A549 (cell line): ENCODE results near the gene RBM39. TPM values are rescaled to one million over a fixed set of nuclear protein-coding genes. Genes with fewer than 3 reads are reported as not detected.
"Not testable (repeated sequence)": the region's sequence is repeated elsewhere in the genome, so short reads cannot be mapped to it uniquely, and the experiment has no call there.

Experiments used
- ATAC-seq, 2 experiments: fragments of 200-7000 bp in 1 of 2; fragments of >200 bp in 1 of 2; cut with Nextera tagmentation in 1 of 2; cut with Tn5 transposase in 1 of 2; 3 replicates each; pipeline versions ENCODE4 v1.8.0 to v1.9.1; 2018 to 2020; ENCODE audit warnings: mild to moderate bottlenecking in 1 of 2, moderate library complexity in 1 of 2
- CTCF ChIA-PET: fragments of 300-600 bp; sonication (Branson Sonifier 250); formaldehyde crosslinking; extraction: SDS; loops from one replicate; lab custom pipeline; 2021; ENCODE audit warnings: antibody characterized with exemption, inconsistent platforms; lab: Yijun Ruan, JAX
- POLR2A ChIA-PET: fragments of 350-600 bp; formaldehyde crosslinking; extraction: SDS; loops from one replicate; lab custom pipeline; 2021; ENCODE audit warnings: antibody characterized with exemption, inconsistent platforms; lab: Yijun Ruan, JAX
- DNase-seq, 2 experiments: peaks; one replicate each; pipeline versions ENCODE4 v3.0.0 to v3.0.0-alpha.2; 2011 to 2016; ENCODE audit warnings: low read depth in 1 of 2, low spot score in 1 of 2
- FAIRE-seq: peaks from 2 replicates; lab custom pipeline; 2011; peaks lifted over from hg19 to GRCh38; lab: Jason Lieb, UNC
- H3K27ac ChIP-seq, 2 experiments: fragments of >200 bp; sonication (Bioruptor Twin); formaldehyde crosslinking; 3 replicates each; pipeline ENCODE4 v1.5.1; 2016 to 2017
- H3K4me1 ChIP-seq: fragments of >200 bp; sonication (Bioruptor Twin); formaldehyde crosslinking; 3 replicates; pipeline ENCODE4 v1.6.1; 2016
- H3K4me2 ChIP-seq: fragments of >200 bp; sonication (Bioruptor Twin); formaldehyde crosslinking; 3 replicates; pipeline ENCODE4 v1.6.1; 2016
- H3K4me3 ChIP-seq: fragments of >200 bp; sonication (Bioruptor Twin); formaldehyde crosslinking; 3 replicates; pipeline ENCODE4 v1.5.1; 2016
- H3K9me3 ChIP-seq: fragments of >200 bp; sonication (Bioruptor Twin); formaldehyde crosslinking; 3 replicates; pipeline ENCODE4 v1.6.1; 2016
- BCL3 ChIP-seq: fragments of >200 bp; sonication (Bioruptor Twin); formaldehyde crosslinking; IDR thresholded peaks from 3 replicates; pipeline ENCODE4 v1.6.1; 2016
- BHLHE40 ChIP-seq: IDR thresholded peaks from 2 replicates; pipeline ENCODE4 v1.6.1; 2012; ENCODE audit warnings: low read depth, low read length, inconsistent platforms
- CBX2 ChIP-seq: fragments of 200-600 bp; sonication (generic); IDR thresholded peaks from 2 replicates; pipeline ENCODE4 v1.6.1; 2016; ENCODE audit warnings: low read depth, mild to moderate bottlenecking, borderline replicate concordance
- CEBPB ChIP-seq, 2 experiments: fragments of >200 bp in 1 of 2; sonication (Bioruptor Twin) in 1 of 2; formaldehyde crosslinking in 1 of 2; IDR thresholded peaks; 2 replicates each; pipeline ENCODE4 v1.6.1; 2012 to 2016
- CHD4 ChIP-seq: fragments of 200-600 bp; sonication (generic); IDR thresholded peaks from 2 replicates; pipeline ENCODE4 v1.6.1; 2016; ENCODE audit warnings: antibody characterized with exemption, mild to moderate bottlenecking, borderline replicate concordance
- EHF ChIP-seq: fragments of 250-450 bp; sonication (Bioruptor Pico); IDR thresholded peaks from 2 replicates; pipeline ENCODE4 v1.5.0; 2020; ENCODE audit warnings: mild to moderate bottlenecking
- ELK1 ChIP-seq: fragments of 150-350 bp; IDR thresholded peaks from 2 replicates; pipeline ENCODE4 v1.6.1; 2014; ENCODE audit warnings: low read depth, mild to moderate bottlenecking, low read length
- GATA3 ChIP-seq: IDR thresholded peaks from 2 replicates; pipeline ENCODE4 v1.6.1; 2012; ENCODE audit warnings: borderline replicate concordance
- HEYL ChIP-seq: fragments of 250-450 bp; sonication (Bioruptor Pico); IDR thresholded peaks from 2 replicates; pipeline ENCODE4 v1.8.0; 2021; ENCODE audit warnings: mild to moderate bottlenecking, moderate library complexity
- HOXB13 ChIP-seq: fragments of 250-450 bp; sonication (Bioruptor Pico); IDR thresholded peaks from 2 replicates; pipeline ENCODE4 v1.5.0; 2020; ENCODE audit warnings: low read depth, mild to moderate bottlenecking, moderate library complexity
- PHF8 ChIP-seq: fragments of 200-600 bp; sonication (generic); IDR thresholded peaks from 2 replicates; pipeline ENCODE4 v1.6.1; 2016; ENCODE audit warnings: low read depth, mild to moderate bottlenecking, antibody characterized with exemption, moderate library complexity, borderline replicate concordance
- POLR2AphosphoS2 ChIP-seq: conservative IDR thresholded peaks from 2 replicates; pipeline ENCODE4 v1.6.1; 2012; ENCODE audit warnings: low read length, improper control_type of control experiment, inconsistent platforms
- RCOR1 ChIP-seq: fragments of 150-350 bp; IDR thresholded peaks from 2 replicates; pipeline ENCODE4 v1.6.1; 2014; ENCODE audit warnings: antibody characterized with exemption, low read length, low read depth
- RFX5 ChIP-seq: fragments of 450-650 bp; IDR thresholded peaks from 2 replicates; pipeline ENCODE4 v1.7.1; 2014; ENCODE audit warnings: antibody characterized with exemption, mild to moderate bottlenecking, moderate library complexity
- SREBF2 ChIP-seq: fragments of 450-650 bp; IDR thresholded peaks from 2 replicates; pipeline ENCODE4 v1.6.1; 2014; ENCODE audit warnings: mild to moderate bottlenecking, moderate library complexity
- USF2 ChIP-seq: fragments of 450-650 bp; IDR thresholded peaks from 2 replicates; pipeline ENCODE4 v1.6.1; 2014; ENCODE audit warnings: antibody characterized with exemption
- ZNF302 ChIP-seq: fragments of 250-450 bp; sonication (Bioruptor Pico); IDR thresholded peaks from 2 replicates; pipeline ENCODE4 v1.9.0; 2021; ENCODE audit warnings: inconsistent platforms, mild to moderate bottlenecking, moderate library complexity
- ZSCAN20 ChIP-seq: fragments of 250-450 bp; sonication (Bioruptor Pico); IDR thresholded peaks from 2 replicates; pipeline ENCODE4 v1.8.0; 2022; ENCODE audit warnings: mild to moderate bottlenecking, moderate library complexity
- WGBS: methylation state at CpG from one replicate; pipeline ENCODE4 v1.1.6; 2017; ENCODE audit errors: missing lambda C conversion rate; 5-methylcytosine and 5-hydroxymethylcytosine counted together
- polyA plus RNA-seq, 4 experiments: library from polyadenylated mRNA; depleted of rRNA in 3 of 4; stranded (reverse); fragments of >200 nt; fragmentation: RNase III in 1 of 4; extraction: RNeasy Plus Mini Kit Qiagen cat#74134 plus additional on column Dnase treatment in 1 of 4; gene quantifications; 2 replicates in 3 of 4; 3 replicates in 1 of 4; pipeline ENCODE4 v1.2.3, GENCODE V29; 2011 to 2017

The RBM39 gene
- polyA plus RNA-seq, 2 of the 4 experiments (the other 2 are of a cell fraction): 127 to 212 TPM

GRCh38 chr20:35715652-35716051, 26.4 kb downstream of the RBM39 start (continued):
- TF ChIP-seq ELK1 (no peak), USF2 (no peak)

- no peak for ATAC-seq
Measured at GRCh38 chr20:35714127-35714526, 27.9 kb downstream of the RBM39 start.

GRCh38 chr20:35713120-35713519, 28.9 kb downstream of the RBM39 start:
- CTCF ChIA-PET, POLR2A ChIA-PET, H3K9me3 ChIP-seq, DNase-seq, H3K4me2 ChIP-seq, H3K4me3 ChIP-seq, H3K27ac ChIP-seq, ATAC-seq, FAIRE-seq: not testable (repeated sequence)
- WGBS: 89% methylated on average over 9 of the region's 9 CpGs
- peak in 1 of 2 experiments; percentile 46; a peak in 2 of 4 replicates for TF ChIP-seq CEBPB (IDR thresholded peaks at IDR 0.05)
- H3K4me1 ChIP-seq: peaks cover 20% of the 10 kb centered on the region; the same call in 1 of the 3 replicates

More at GRCh38 chr20:35714127-35714526, 27.9 kb downstream of the RBM39 start:
- CTCF ChIA-PET: interaction anchor here (1.3 kb wide), 2 partner anchors 9 to 13 kb away, joined by 3 to 5 read pairs; no protein-coding TSS in a partner anchor
- Histone ChIP-seq H3K4me3 (no peak overlapping the region), H3K4me2 (no peak overlapping the region), H3K27ac (no peak overlapping the region), H3K9me3 (no peaks in the 10 kb centered on the region), H3K4me1 (peaks cover 20% of the 10 kb centered on the region; the same call in 1 of the 3 replicates)
- no peak for DNase-seq
- TF ChIP-seq CBX2 (no peak), EHF (no peak), BHLHE40 (no peak), ZNF302 (CRISPR knock-in tag) (no peak), BCL3 (no peak), POLR2AphosphoS2 (no peak), SREBF2 (no peak), RCOR1 (no peak), RFX5 (no peak), GATA3 (no peak), HOXB13 (CRISPR knock-in tag) (no peak), ZSCAN20 (CRISPR knock-in tag) (no peak)
- POLR2A ChIA-PET: interaction anchor here (0.7 to 1.0 kb wide), 2 partner anchors 9 to 142 kb away, joined by 3 to 13 read pairs; no protein-coding TSS in a partner anchor
- WGBS: 86% methylated on average over 4 of the region's 4 CpGs
- no peak for FAIRE-seq

- Histone ChIP-seq H3K4me2 (no peak overlapping the region), H3K4me1 (peaks cover 20% of the 10 kb centered on the region; the same call in 1 of the 3 replicates), H3K4me3 (no peak overlapping the region), H3K27ac (no peak overlapping the region), H3K9me3 (no peaks in the 10 kb centered on the region)
- ChIA-PET POLR2A (no interaction called here), CTCF (interaction anchor here (0.5 to 3.7 kb wide), 3 partner anchors 8 to 173 kb away, joined by 3 to 15 read pairs (median 3); no protein-coding TSS in a partner anchor)
- no peak for TF ChIP-seq CHD4
- no peak for TF ChIP-seq PHF8
- no peak for TF ChIP-seq RFX5
- no peak for TF ChIP-seq HEYL
- TF ChIP-seq SREBF2: no peak
- ATAC-seq (no peak), DNase-seq (no peak), FAIRE-seq (no peak)
- 91% methylated on average over 6 of the region's 6 CpGs for WGBS
Measured at GRCh38 chr20:35711588-35712209, 30.4 kb downstream of the RBM39 start.
